Stomach (tissue), 4 donors: ENCODE results near the gene TNNI2.
"Not testable (repeated sequence)": the region's sequence is repeated elsewhere in the genome, so short reads cannot be mapped to it uniquely, and the experiment has no call there.

ENCODE experiments used
- POLR2AphosphoS5 ChIP-seq, 3 donors: sonication (generic); formaldehyde crosslinking; IDR thresholded peaks; one replicate each; pipeline ENCODE4 v1.6.1; 2016; ENCODE audit warnings: antibody characterized with exemption in 3 of 3
- TF ChIP-seq, protein P1 (sequence below), 7 experiments: fragments of 450-650 bp in 4 of 7; fragments of 200-600 bp in 3 of 7; sonication (generic) in 3 of 7; IDR thresholded peaks; one replicate each; pipeline ENCODE4 v1.5.1; 2016 to 2019; ENCODE audit warnings: antibody characterized with exemption in 7 of 7, control low read depth in 2 of 7, mild to moderate bottlenecking in 1 of 7

DNA sequence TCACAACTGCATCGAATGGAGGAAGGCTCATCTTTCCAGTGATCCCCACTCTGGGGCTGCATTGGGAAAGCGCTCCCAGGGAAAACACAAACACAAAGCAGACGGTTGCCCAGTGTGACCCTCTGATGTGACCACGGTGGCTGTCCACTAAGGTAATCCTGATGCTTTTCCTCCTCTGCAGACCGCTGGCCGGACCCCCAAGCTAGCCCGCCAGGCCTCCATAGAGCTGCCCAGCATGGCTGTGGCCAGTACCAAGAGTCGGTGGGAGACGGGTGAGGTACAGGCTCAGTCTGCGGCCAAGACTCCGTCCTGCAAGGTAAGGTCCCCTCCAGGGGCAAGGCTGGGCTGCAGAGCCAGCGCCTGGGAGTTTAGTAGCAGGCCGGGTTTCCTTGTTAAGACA is 47.8 kb downstream of the TNNI2 start:
- TF ChIP-seq, protein P1, sequence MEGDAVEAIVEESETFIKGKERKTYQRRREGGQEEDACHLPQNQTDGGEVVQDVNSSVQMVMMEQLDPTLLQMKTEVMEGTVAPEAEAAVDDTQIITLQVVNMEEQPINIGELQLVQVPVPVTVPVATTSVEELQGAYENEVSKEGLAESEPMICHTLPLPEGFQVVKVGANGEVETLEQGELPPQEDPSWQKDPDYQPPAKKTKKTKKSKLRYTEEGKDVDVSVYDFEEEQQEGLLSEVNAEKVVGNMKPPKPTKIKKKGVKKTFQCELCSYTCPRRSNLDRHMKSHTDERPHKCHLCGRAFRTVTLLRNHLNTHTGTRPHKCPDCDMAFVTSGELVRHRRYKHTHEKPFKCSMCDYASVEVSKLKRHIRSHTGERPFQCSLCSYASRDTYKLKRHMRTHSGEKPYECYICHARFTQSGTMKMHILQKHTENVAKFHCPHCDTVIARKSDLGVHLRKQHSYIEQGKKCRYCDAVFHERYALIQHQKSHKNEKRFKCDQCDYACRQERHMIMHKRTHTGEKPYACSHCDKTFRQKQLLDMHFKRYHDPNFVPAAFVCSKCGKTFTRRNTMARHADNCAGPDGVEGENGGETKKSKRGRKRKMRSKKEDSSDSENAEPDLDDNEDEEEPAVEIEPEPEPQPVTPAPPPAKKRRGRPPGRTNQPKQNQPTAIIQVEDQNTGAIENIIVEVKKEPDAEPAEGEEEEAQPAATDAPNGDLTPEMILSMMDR (IDR thresholded peaks at IDR 0.05) = not testable (repeated sequence)
- not testable (repeated sequence) for TF ChIP-seq POLR2AphosphoS5 (IDR thresholded peaks at IDR 0.05)
